Measurements from ENCODE around the gene EPX. TPM values are rescaled to one million over a fixed set of nuclear protein-coding genes. Genes with fewer than 3 reads are reported as not detected.

Gene EPX
- total RNA-seq, 4 donors from 2014 or later = not detected

DNA sequence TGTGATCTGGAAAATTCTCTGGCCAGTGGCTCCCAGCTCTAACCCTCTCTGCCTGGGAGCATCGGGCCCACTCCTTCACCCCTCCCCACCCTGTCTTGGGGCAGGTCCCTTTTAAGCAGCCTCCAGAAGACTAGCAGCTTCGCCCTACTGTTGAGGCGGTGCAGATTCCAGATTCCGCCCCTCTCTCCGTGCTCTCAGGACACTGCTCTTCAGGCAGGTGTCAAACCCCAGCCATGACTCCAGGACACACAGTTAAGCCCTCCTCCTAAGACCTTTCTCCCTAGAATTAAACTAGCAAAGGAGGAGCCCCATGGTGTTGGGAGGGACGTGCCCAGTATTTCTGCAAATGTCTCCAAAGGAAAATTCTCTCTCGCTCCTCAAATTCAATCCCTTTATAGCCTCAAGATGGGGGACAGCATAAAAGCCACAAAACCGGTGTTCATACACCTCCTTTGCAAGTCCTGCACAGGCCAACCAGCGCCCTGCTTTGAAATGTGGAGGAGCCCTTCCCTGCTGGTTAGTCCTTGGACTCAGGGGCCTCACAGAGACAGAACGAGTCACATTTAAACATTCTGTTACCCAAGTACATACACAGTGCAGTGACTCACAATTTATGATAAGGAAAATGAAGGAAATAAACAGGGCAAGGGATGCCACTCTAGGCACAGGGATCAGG lies 53.0 kb downstream of the EPX start:
- Histone ChIP-seq H3K9me3 (no peaks in the 10 kb centered on the region), H3K4me1 (peaks cover 4 to 12% of the 10 kb centered on the region in 2 donors), H3K27me3 (no peaks in the 10 kb centered on the region), H3K36me3 (no peaks in the 10 kb centered on the region), H3K27ac (no peak overlapping the region), H3K4me3 (replicated peaks in 1 of 3) (no peak overlapping the region)
- 56 to 60% methylated on average over 10 of the region's 10 CpGs for WGBS, 2 donors
- peak in 1 of 2 donors; percentile 16 for DNase-seq
- TF ChIP-seq, protein P1, sequence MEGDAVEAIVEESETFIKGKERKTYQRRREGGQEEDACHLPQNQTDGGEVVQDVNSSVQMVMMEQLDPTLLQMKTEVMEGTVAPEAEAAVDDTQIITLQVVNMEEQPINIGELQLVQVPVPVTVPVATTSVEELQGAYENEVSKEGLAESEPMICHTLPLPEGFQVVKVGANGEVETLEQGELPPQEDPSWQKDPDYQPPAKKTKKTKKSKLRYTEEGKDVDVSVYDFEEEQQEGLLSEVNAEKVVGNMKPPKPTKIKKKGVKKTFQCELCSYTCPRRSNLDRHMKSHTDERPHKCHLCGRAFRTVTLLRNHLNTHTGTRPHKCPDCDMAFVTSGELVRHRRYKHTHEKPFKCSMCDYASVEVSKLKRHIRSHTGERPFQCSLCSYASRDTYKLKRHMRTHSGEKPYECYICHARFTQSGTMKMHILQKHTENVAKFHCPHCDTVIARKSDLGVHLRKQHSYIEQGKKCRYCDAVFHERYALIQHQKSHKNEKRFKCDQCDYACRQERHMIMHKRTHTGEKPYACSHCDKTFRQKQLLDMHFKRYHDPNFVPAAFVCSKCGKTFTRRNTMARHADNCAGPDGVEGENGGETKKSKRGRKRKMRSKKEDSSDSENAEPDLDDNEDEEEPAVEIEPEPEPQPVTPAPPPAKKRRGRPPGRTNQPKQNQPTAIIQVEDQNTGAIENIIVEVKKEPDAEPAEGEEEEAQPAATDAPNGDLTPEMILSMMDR (IDR thresholded peaks at IDR 0.05) = no peak
- TF ChIP-seq POLR2A (IDR thresholded peaks at IDR 0.05) = no peak
- intact Hi-C loops (cut with DNase I) = no loop called here

DNA sequence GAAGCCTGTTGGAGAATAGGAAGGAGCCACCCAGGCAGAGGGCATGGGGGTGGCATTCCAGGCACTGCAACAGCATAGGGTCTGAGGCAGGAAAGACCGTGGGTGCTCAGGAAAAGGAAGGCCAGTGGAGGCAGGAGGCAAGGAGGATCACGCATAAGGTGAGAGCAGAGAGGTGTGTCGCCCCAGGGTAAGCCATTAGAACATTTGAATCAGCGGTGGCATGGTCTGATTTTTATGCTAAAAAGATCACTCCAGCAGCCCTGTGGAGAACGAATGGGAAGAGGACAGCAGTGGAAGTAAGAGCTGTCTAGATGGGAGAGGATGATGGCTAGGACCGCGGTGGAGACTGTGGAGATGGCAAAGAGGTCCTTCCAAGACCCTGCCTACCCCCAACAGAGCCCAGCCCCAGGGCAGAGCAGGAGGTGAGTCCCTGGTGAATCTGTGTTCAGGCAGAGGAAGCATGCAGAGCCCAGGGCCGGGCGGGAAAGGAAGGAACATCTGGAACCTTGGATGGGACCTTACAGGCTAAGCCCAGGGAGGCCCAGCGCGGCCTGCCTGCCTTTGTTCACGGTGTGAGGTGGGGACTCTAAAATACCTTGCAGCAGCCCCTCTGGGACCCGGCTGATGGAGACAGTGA lies 53.7 kb downstream of the EPX start:
- intact Hi-C loops (cut with DNase I) = no loop called here
- no peaks in the 10 kb centered on the region for H3K27me3 ChIP-seq
- WGBS, 2 donors = 80 to 92% methylated on average over 10 to 13 of the region's 13 CpGs

DNA sequence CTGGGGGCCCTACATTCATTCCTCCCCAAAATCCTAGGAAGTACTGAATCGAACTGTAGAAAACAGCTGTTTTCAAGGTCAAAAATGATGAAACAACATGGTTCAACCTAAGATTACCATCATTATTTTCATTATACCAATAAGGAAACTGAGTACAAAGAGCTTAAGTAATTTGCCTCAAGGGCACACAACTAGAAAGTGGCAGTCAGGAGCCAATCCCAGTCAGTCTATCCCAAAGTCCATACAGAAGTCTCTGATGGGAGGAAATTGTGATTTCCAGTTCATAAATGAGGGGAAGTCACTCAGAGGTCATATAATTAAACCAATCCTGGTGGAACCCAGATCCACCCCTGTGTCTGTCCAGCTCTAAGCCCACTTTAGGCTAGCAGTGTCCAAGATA lies 54.3 kb downstream of the EPX start:
- WGBS, 2 donors = 86 to 100% methylated on average over 1 of the region's 1 CpG
- no peaks in the 10 kb centered on the region for H3K27me3 ChIP-seq
- DNase-seq = no peak

More for the DNA sequence above, 53.7 kb downstream of the EPX start:
- Histone ChIP-seq H3K9me3 (no peaks in the 10 kb centered on the region), H3K36me3 (no peaks in the 10 kb centered on the region), H3K27ac (no peak overlapping the region), H3K4me3 (replicated peaks in 1 of 3) (no peak overlapping the region), H3K4me1 (peaks cover 4 to 12% of the 10 kb centered on the region in 2 donors)
- no peak for TF ChIP-seq POLR2A (IDR thresholded peaks at IDR 0.05)
- TF ChIP-seq, protein P1 (IDR thresholded peaks at IDR 0.05) = no peak
- no peak for DNase-seq

DNA sequence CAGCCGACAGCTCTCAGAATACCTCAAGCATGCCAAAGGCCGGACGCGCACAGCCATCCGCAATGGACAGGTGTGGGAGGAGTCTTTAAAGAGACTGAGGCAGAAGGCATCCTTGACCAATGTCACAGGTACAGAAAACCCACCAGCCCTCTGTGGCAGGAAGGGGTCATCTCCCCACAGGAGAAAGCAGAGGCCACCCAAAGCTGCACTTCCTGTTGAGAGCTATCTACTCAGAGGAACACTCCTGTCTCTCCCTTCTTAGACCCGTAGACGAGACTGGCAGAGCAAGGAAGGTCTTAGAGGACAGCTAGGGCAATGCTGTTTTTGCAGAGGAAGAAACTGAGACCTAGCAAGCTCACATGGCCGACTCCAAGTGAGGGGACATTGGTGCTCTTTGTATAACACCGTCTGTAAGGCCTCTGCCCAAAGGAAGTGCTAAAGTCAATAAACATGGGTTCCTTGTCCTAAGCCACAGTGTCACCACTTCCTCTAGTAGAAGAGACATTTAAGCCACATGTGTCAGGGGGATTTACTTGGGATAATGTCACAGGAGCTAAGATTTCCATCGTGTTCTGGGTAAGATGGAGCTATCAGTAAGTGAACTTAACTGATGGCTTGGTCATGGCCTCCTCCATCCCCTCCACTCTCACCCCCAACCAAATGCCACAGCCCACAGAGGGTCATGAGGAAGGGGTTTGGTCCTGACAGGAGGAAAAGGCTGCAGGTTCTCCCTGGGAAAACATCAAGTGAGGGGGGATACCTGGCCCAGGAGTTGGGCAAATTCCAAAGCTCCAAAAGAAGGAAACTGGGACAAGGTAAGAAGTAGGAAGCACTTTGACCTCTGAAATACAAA lies 55.2 kb downstream of the EPX start:
- Histone ChIP-seq H3K4me1 (peaks cover 4 to 7% of the 10 kb centered on the region in 2 donors), H3K36me3 (no peaks in the 10 kb centered on the region), H3K9me3 (no peaks in the 10 kb centered on the region), H3K27me3 (no peaks in the 10 kb centered on the region), H3K27ac (no peak overlapping the region), H3K4me3 (replicated peaks in 1 of 3) (no peak overlapping the region)
- no peak for TF ChIP-seq POLR2A (IDR thresholded peaks at IDR 0.05)
- TF ChIP-seq, protein P1 (IDR thresholded peaks at IDR 0.05) = no peak
- no peak for DNase-seq
- WGBS, 2 donors = 75 to 84% methylated on average over 10 of the region's 10 CpGs
- intact Hi-C loops (cut with DNase I) = no loop called here

More for the DNA sequence above, 54.3 kb downstream of the EPX start:
- no peak for TF ChIP-seq POLR2A (IDR thresholded peaks at IDR 0.05)
- TF ChIP-seq, protein P1 (IDR thresholded peaks at IDR 0.05) = no peak
- H3K9me3 ChIP-seq = no peaks in the 10 kb centered on the region
- H3K27ac ChIP-seq = no peak overlapping the region
- H3K4me1 ChIP-seq = peaks cover 4 to 11% of the 10 kb centered on the region in 2 donors
- H3K36me3 ChIP-seq = no peaks in the 10 kb centered on the region
- H3K4me3 ChIP-seq (replicated peaks in 1 of 3) = no peak overlapping the region
- intact Hi-C loops (cut with DNase I) = no loop called here
